ENCODE results near the gene TTLL13.

GRCh38 chr15:90294159-90294558 is 44.8 kb downstream of the TTLL13 start:
- TF ChIP-seq, protein P1, sequence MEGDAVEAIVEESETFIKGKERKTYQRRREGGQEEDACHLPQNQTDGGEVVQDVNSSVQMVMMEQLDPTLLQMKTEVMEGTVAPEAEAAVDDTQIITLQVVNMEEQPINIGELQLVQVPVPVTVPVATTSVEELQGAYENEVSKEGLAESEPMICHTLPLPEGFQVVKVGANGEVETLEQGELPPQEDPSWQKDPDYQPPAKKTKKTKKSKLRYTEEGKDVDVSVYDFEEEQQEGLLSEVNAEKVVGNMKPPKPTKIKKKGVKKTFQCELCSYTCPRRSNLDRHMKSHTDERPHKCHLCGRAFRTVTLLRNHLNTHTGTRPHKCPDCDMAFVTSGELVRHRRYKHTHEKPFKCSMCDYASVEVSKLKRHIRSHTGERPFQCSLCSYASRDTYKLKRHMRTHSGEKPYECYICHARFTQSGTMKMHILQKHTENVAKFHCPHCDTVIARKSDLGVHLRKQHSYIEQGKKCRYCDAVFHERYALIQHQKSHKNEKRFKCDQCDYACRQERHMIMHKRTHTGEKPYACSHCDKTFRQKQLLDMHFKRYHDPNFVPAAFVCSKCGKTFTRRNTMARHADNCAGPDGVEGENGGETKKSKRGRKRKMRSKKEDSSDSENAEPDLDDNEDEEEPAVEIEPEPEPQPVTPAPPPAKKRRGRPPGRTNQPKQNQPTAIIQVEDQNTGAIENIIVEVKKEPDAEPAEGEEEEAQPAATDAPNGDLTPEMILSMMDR (IDR thresholded peaks at IDR 0.05) = no peak
- TF ChIP-seq POLR2A (IDR thresholded peaks at IDR 0.05) = no peak
